Neutrophil (primary cell): ENCODE results near the gene BATF2.

ENCODE experiments used
- H3K27ac ChIP-seq: fragments of 200-600 bp; sonication (generic); 2 replicates; pipeline ENCODE4 v1.5.1; 2016; ENCODE audit warnings: mild to moderate bottlenecking, moderate library complexity
- H3K27me3 ChIP-seq: fragments of 200-600 bp; sonication (generic); 2 replicates; pipeline ENCODE4 v1.6.0; 2016; ENCODE audit warnings: mild to moderate bottlenecking
- H3K36me3 ChIP-seq: fragments of 200-600 bp; sonication (generic); 2 replicates; pipeline ENCODE4 v1.5.1; 2017
- H3K4me1 ChIP-seq, 2 experiments: fragments of 200-600 bp in 1 of 2; sonication (generic) in 1 of 2; 1 replicate in 1 of 2; 2 replicates in 1 of 2; pipeline versions ENCODE4 v1.5.1 to v1.6.1; 2013 to 2016; ENCODE audit warnings: low read depth in 1 of 2, low read length in 1 of 2, mild to moderate bottlenecking in 1 of 2, moderate library complexity in 1 of 2; ENCODE audit not compliant: control insufficient read depth in 1 of 2, insufficient read depth in 1 of 2
- H3K4me3 ChIP-seq, 2 experiments: fragments of 200-600 bp in 1 of 2; sonication (generic) in 1 of 2; 1 replicate in 1 of 2; 2 replicates in 1 of 2; pipeline ENCODE4 v1.5.1; 2013 to 2016; ENCODE audit warnings: low read depth in 1 of 2, low read length in 1 of 2, mild to moderate bottlenecking in 1 of 2, moderate library complexity in 1 of 2
- H3K9me3 ChIP-seq: fragments of 200-600 bp; sonication (generic); 2 replicates; pipeline ENCODE4 v1.5.1; 2016
- TF ChIP-seq, protein P1 (sequence below): fragments of 200-600 bp; sonication (generic); IDR thresholded peaks from 2 replicates; pipeline ENCODE4 v1.5.1; 2016; ENCODE audit warnings: antibody characterized with exemption

BATF2 gene

DNA sequence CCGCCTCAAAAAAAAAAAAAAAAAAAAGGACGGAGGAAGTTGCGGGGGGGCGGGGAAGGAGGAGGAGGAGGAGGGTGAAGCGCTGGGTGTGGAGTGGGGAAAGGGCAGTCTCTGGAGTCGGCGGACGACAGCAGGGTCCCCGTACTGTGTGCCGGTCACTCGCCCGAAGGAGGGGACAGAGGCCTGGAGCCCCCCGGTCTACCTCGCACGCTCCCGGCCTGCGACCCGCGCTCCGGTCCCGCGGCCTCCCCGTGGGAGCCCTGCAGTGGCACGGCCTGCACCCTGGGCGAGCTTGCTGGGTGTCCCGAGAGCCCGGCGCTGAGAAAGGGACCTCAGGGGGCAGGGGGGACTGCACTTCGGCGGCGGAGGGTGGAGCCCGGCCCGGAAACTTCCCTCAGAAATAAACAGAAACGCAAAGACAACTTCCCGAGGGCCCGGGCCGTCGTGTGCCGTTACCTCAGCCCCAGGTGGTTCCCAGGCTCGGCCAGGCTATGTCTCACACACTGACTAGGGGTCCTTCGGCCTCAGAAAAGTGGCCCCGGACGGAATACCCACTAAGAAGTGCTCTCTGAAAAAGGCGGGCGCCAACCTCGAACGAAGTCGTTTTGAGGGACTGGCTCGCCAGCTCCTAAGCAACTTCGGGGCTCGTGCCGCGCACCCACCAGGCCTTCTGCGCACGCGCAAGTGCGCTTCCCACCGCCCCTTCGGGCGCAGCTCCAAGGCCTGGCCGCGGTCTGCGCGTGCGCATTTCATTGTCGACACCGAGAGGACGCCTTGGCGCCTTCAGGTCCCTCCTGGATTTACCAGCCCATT lies 25.1 kb downstream of the BATF2 start, which contains the start of gene MAJIN:
Gene MAJIN (minus strand): TSS at position 688 of the 813 bp plus-strand sequence. CDS start 12,703 bp downstream, outside the sequence.
- Histone ChIP-seq H3K27me3 (peaks cover 51% of the 10 kb centered on the region), H3K27ac (peak within 1 kb of the TSS; percentile 27), H3K4me1 (peaks cover 10 to 12% of the 10 kb centered on the region in 2 experiments), H3K4me3 (peak within 1 kb of the TSS; percentile 58 to 62), H3K36me3 (no peaks in the 10 kb centered on the region), H3K9me3 (no peaks in the 10 kb centered on the region)
- TF ChIP-seq, protein P1, sequence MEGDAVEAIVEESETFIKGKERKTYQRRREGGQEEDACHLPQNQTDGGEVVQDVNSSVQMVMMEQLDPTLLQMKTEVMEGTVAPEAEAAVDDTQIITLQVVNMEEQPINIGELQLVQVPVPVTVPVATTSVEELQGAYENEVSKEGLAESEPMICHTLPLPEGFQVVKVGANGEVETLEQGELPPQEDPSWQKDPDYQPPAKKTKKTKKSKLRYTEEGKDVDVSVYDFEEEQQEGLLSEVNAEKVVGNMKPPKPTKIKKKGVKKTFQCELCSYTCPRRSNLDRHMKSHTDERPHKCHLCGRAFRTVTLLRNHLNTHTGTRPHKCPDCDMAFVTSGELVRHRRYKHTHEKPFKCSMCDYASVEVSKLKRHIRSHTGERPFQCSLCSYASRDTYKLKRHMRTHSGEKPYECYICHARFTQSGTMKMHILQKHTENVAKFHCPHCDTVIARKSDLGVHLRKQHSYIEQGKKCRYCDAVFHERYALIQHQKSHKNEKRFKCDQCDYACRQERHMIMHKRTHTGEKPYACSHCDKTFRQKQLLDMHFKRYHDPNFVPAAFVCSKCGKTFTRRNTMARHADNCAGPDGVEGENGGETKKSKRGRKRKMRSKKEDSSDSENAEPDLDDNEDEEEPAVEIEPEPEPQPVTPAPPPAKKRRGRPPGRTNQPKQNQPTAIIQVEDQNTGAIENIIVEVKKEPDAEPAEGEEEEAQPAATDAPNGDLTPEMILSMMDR, result no peak

GRCh38 chr11:64970731-64971151 lies 26.0 kb downstream of the BATF2 start:
- H3K4me1 ChIP-seq, result peaks cover 10 to 12% of the 10 kb centered on the region in 2 experiments
- no peak overlapping the region for H3K4me3 ChIP-seq
- H3K36me3 ChIP-seq, result no peaks in the 10 kb centered on the region
- H3K27ac ChIP-seq, result no peak overlapping the region
- TF ChIP-seq, protein P1, result no peak
- peaks cover 50% of the 10 kb centered on the region for H3K27me3 ChIP-seq
- H3K9me3 ChIP-seq, result no peaks in the 10 kb centered on the region

DNA sequence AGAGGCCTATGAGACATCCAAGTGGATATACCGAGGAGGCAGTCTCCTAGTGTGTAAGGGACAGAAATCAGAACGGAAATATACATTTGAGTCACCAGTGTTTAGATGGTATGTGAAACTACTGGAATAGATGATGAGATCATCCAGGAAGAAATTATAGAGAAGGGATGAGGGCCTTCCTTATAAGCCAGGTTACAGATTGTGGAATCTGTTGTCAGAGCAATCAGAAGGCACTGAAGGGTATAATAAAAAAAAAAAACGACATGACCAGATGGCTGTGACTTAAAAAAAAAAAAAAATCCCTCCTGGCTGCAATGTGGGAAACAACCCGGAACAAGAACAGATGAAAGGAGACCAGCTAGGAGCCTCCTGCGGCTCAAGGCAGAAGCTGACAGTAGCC lies 27.6 kb downstream of the BATF2 start:
- TF ChIP-seq, protein P1, result no peak
- Histone ChIP-seq H3K4me1 (peaks cover 10 to 12% of the 10 kb centered on the region in 2 experiments), H3K27me3 (peaks cover 39% of the 10 kb centered on the region), H3K4me3 (no peak overlapping the region), H3K36me3 (no peaks in the 10 kb centered on the region), H3K27ac (no peak overlapping the region), H3K9me3 (no peaks in the 10 kb centered on the region)

DNA sequence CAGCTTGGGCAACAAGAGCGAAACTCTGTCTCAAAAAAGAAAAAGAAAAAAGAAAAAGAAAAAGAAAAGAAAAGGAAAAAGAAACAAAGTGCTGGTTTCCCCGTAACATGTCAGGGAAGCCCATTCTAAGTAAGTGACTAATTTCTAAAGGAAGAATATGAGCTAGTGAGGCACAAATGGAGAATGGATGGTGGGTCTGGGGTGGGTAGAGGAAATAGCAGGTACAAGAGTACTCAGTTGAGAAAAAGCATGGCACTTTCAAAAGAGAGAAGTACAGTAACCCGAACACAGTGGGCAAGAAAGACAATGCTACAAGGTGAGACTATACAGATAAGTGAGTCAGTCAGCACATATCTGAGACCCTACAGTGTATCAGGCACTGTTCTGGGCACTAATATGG lies 29.4 kb downstream of the BATF2 start:
- Histone ChIP-seq H3K27ac (no peak overlapping the region), H3K4me3 (no peak overlapping the region), H3K36me3 (no peaks in the 10 kb centered on the region), H3K4me1 (peaks cover 8 to 10% of the 10 kb centered on the region in 2 experiments), H3K27me3 (peaks cover 21% of the 10 kb centered on the region), H3K9me3 (no peaks in the 10 kb centered on the region)
- TF ChIP-seq, protein P1, result no peak

GRCh38 chr11:64963072-64963631 lies 33.6 kb downstream of the BATF2 start:
- TF ChIP-seq, protein P1, result no peak

More at GRCh38 chr11:64963072-64963631, 33.6 kb downstream of the BATF2 start:
- Histone ChIP-seq H3K9me3 (no peaks in the 10 kb centered on the region), H3K27me3 (peaks cover 9% of the 10 kb centered on the region), H3K4me3 (no peak overlapping the region), H3K4me1 (no peaks in the 10 kb centered on the region), H3K27ac (no peak overlapping the region), H3K36me3 (no peaks in the 10 kb centered on the region)
